HUES48 (cell line): ENCODE measurements around the gene B3GLCT.

ENCODE experiments used
- H3K27ac ChIP-seq: one replicate; pipeline ENCODE4 v1.7.0; 2013; ENCODE audit warnings: low read depth, low read length, inconsistent platforms
- H3K27me3 ChIP-seq: 2 replicates; pipeline ENCODE4 v1.6.1; 2013; ENCODE audit warnings: mild to moderate bottlenecking, low read length; ENCODE audit not compliant: control insufficient read depth, insufficient read depth
- H3K36me3 ChIP-seq: 2 replicates; pipeline ENCODE4 v1.6.1; 2013; ENCODE audit warnings: low read length; ENCODE audit not compliant: control insufficient read depth, insufficient read depth
- H3K4me1 ChIP-seq: 2 replicates; pipeline ENCODE4 v1.6.1; 2013; ENCODE audit warnings: mild to moderate bottlenecking, low read length; ENCODE audit not compliant: control insufficient read depth, insufficient read depth
- H3K4me3 ChIP-seq: 2 replicates; pipeline ENCODE4 v1.5.1; 2013; ENCODE audit warnings: mild to moderate bottlenecking, low read depth, low read length
- H3K9ac ChIP-seq: 2 replicates; pipeline ENCODE4 v1.6.1; 2013; ENCODE audit warnings: mild to moderate bottlenecking, low read depth, low read length, moderate library complexity
- H3K9me3 ChIP-seq: 2 replicates; pipeline ENCODE4 v1.6.1; 2013; ENCODE audit warnings: low read length; ENCODE audit not compliant: control insufficient read depth, insufficient read depth

B3GLCT gene

DNA sequence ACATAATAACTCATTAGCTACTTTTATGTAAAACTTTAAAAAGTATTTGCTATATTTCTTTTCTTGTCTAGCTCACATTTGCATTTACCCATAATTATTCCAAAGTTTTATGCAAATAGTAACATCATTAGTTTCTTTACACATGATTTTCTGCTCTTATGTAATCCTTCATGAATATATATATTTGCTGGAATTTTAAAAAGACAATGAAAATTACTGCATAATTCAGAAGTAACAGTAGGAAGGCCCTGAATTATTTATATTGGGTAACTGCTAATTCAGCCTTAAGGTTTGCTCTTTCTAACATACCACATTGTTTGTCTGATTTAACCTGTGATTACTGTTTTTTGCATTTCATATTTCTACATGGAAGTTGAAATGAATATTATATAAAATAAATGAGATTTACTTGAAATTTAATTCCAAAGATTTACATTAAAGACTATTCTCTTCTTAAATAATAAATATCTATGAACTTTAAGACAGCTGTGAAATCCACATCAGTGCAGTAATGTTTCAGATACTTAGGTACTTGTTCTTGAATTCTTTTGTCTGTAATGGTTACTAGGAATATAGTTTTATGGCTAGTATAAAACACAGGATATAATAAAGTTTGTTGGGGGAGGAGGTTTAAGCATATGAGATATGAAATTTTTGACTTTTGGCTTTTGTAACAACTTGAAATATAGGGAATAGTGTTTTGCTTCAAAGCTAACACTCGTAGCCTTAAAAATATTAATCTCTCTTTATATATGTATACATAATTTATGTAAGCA is 46.0 kb downstream of the B3GLCT start:
- no peak overlapping the region for H3K27ac ChIP-seq
- H3K9me3 ChIP-seq = no peaks in the 10 kb centered on the region
- no peaks in the 10 kb centered on the region for H3K27me3 ChIP-seq
- no peak overlapping the region for H3K9ac ChIP-seq
- no peaks in the 10 kb centered on the region for H3K36me3 ChIP-seq
- H3K4me1 ChIP-seq = no peaks in the 10 kb centered on the region
- H3K4me3 ChIP-seq = no peak overlapping the region

DNA sequence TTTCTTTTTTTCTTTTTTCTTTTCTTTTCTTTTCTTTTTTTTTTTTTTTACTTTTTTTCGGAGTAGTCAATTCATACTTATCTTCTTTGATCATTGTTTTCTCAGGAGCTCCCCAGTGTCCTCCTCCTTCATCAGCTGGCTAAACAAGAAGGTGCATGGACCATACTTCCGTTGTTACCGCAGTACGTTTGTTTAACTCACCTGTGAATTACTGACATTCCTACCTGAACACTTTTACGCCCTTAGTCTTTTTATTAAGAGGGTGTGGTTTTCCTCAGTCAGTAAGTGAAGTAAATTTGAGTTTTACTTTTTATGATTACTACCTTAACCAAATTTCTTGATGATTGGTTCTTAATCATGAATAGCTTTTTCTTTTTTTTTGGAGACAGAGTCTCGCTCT is 47.1 kb downstream of the B3GLCT start:
- H3K9me3 ChIP-seq = no peaks in the 10 kb centered on the region
- no peaks in the 10 kb centered on the region for H3K36me3 ChIP-seq
- no peak overlapping the region for H3K9ac ChIP-seq
- H3K27me3 ChIP-seq = no peaks in the 10 kb centered on the region
- H3K4me3 ChIP-seq = no peak overlapping the region
- H3K4me1 ChIP-seq = no peaks in the 10 kb centered on the region
- H3K27ac ChIP-seq = no peak overlapping the region

DNA sequence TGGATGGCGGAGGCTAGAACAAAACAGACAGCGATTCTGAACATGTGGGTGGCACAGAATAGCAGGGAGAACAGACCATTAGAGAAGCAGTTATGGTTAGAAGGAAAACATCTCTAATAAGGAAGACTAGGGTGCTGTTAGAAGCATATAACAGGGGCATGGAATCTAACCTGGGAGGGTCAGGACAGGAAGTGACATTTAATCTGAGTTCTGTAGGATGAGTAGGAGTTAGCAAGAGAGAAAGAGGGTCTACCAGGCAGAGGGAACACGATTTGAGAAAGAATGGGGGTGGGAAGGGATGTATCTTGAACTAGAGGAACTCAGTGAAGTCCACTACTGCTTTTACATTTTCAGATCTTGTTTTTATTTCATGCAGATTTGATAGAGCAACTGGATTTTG is 48.6 kb downstream of the B3GLCT start:
- Histone ChIP-seq H3K4me3 (no peak overlapping the region), H3K9ac (no peak overlapping the region), H3K9me3 (no peaks in the 10 kb centered on the region), H3K27ac (no peak overlapping the region), H3K27me3 (no peaks in the 10 kb centered on the region), H3K4me1 (no peaks in the 10 kb centered on the region), H3K36me3 (no peaks in the 10 kb centered on the region)

DNA sequence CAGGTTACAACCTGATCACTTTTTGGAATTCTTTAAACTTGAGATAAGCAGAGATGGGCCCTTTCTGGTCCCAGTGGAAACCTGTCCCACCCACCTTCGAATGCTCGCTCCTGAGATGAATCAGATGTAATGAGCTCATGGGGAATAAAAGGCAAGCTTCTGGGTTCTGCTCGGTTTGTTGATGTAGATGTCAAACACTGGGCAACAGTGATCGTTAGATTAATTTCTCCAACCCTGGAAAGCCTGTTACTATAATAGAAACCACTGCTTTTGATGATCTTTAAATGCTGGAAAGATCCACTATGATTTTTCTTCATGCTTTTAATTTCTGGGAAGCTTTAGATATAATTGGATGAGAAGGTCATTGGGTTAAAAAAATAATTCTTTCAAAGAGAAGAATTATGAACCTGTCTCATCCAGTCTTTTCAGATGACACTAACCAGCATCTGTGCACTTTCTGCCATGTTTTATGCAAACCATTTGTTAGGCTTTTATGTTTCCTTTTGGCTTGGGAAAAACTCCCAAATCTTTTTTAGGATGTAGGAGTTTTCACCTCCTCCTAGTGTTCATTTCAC is 49.3 kb downstream of the B3GLCT start:
- no peak overlapping the region for H3K27ac ChIP-seq
- no peaks in the 10 kb centered on the region for H3K36me3 ChIP-seq
- H3K27me3 ChIP-seq = no peaks in the 10 kb centered on the region
- no peak overlapping the region for H3K4me3 ChIP-seq
- no peaks in the 10 kb centered on the region for H3K4me1 ChIP-seq
- H3K9me3 ChIP-seq = no peaks in the 10 kb centered on the region
- H3K9ac ChIP-seq = no peak overlapping the region

DNA sequence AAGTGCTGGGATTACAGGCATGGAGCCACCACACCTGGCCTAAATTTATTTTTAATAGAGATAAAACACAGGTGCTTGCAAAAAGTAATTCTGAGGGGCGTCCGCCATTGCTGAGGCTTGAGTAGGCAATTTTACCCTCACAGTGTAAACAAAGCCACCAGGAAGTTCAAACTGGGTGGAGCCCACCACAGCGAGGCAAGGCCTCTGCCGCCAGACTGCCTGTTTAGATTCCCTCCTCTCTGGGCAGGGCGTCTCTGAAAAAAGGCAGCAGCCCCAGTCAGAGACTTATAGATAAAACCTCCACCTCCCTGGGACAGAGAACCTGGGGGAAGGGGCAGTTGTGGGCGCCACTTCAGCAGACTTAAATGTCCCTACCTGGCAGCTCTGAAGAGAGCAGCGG is 50.7 kb downstream of the B3GLCT start:
- no peak overlapping the region for H3K9ac ChIP-seq
- no peak overlapping the region for H3K27ac ChIP-seq
- H3K4me3 ChIP-seq = no peak overlapping the region
- no peaks in the 10 kb centered on the region for H3K4me1 ChIP-seq
- H3K27me3 ChIP-seq = no peaks in the 10 kb centered on the region
- H3K9me3 ChIP-seq = no peaks in the 10 kb centered on the region
- no peaks in the 10 kb centered on the region for H3K36me3 ChIP-seq

DNA sequence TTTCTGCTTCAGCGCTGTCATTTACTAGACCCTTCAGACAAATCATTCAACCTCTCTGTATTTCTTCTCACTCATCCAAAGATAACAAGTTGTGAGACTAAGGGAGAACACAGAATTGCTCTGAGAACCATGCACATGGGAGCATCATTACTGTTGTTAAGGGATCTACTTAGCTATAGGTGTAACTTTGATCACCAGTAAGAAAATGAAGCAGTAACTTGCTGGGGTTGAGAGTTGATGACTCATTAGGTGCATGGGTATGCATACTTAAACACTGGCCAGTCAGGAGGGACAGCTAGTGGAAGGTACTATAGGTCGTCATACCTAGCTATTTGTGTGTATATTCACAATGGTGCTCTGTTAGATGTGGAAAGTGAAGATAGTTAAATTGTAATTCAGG is 61.5 kb downstream of the B3GLCT start:
- Histone ChIP-seq H3K4me1 (no peaks in the 10 kb centered on the region), H3K36me3 (no peaks in the 10 kb centered on the region), H3K27ac (no peak overlapping the region), H3K9ac (no peak overlapping the region), H3K9me3 (no peaks in the 10 kb centered on the region), H3K27me3 (no peaks in the 10 kb centered on the region), H3K4me3 (no peak overlapping the region)

DNA sequence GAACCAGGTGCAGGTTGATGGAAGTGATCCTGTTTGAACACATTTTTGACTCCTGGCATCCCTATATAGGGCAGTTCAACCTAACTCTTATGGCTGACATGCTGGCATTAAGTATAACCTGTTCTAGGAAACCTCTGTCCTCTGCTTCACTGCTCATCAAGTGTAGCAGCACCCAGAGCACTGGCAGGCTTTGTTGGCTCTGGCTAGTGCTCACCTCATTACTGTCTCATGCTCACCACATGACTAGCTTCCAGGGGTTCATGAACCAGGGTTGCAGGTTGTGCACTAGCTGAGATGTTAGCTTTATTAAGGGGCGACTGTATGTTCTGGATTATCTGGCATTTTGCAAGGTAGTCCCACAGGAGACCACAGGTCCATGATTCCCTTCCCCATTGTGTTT is 63.6 kb downstream of the B3GLCT start:
- H3K9ac ChIP-seq = no peak overlapping the region
- H3K36me3 ChIP-seq = no peaks in the 10 kb centered on the region
- no peak overlapping the region for H3K27ac ChIP-seq
- no peak overlapping the region for H3K4me3 ChIP-seq
- H3K4me1 ChIP-seq = no peaks in the 10 kb centered on the region
- no peaks in the 10 kb centered on the region for H3K9me3 ChIP-seq
- H3K27me3 ChIP-seq = no peaks in the 10 kb centered on the region

DNA sequence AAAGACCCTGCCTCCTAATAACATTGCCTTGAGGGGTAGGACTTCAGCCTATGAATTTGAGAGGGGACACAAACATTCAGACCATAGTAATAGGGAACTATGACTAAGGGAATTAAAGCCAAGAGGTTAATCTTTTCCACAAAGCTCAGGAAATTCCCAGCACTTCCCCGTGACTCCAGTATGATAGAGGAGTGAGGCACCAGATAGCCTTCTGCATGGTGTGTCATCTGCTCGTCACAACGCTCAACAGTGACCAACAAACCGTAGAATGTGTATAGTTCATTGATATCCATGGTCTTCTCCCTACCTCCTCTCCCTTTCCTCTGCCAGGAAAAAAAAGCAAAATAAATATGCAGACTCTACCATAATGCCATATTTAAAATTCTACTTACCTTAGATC is 64.4 kb downstream of the B3GLCT start:
- Histone ChIP-seq H3K4me1 (no peaks in the 10 kb centered on the region), H3K27ac (no peak overlapping the region), H3K36me3 (no peaks in the 10 kb centered on the region), H3K9me3 (no peaks in the 10 kb centered on the region), H3K27me3 (no peaks in the 10 kb centered on the region), H3K9ac (no peak overlapping the region), H3K4me3 (no peak overlapping the region)

DNA sequence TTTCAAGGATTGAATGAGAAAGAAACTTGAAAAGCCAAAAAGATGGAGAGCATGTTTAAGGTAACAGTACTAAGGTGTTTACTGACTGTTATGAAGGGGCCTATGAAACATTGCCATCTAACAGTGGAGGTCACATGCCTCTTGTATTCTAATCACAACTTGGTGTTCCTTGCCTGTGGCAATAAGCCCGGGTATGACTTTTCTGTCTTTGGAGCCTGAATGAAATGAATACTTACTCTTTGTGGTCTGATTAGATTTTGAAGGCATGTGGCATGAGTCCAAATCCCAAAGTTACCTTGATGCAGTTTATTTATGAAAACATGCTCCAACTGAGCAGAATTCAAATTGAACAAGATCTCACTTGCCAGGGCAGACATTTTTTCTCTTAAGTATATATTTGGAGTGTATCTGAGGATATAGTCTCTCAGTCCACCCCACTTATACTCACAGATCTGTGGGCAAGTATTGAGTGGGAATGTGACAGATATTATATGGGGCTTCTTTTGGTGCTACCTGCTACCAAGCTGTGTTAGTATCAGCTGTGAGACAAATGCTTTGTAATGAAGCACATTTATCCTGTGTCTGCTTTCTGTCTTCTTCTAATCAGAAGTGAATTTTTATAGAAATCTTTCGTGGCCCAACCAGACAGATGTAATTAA is 67.5 kb downstream of the B3GLCT start:
- no peaks in the 10 kb centered on the region for H3K4me1 ChIP-seq
- H3K27ac ChIP-seq = no peak overlapping the region
- H3K36me3 ChIP-seq = no peaks in the 10 kb centered on the region
- H3K27me3 ChIP-seq = no peaks in the 10 kb centered on the region
- H3K4me3 ChIP-seq = no peak overlapping the region
- H3K9me3 ChIP-seq = peaks cover 18% of the 10 kb centered on the region
- H3K9ac ChIP-seq = no peak overlapping the region

DNA sequence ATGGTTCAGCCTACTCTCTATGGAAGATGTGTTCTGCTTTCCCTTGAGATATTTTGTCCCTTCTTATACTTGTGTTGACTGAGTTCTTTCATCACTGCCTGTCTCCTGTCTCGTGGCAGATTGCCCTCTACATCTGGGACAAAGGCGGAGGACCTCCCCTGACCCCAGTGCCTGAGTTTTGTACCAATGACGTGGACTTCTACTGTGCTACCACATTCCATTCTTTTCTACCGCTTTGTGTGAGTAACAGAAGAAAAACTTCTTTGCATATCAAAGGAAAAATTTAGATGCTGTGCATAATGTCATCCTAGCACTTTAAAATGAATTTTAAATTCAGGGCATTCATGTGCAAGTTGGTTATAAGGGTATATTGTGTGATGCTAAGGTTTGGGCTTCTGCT is 74.6 kb downstream of the B3GLCT start:
- no peak overlapping the region for H3K9ac ChIP-seq
- peaks cover 30% of the 10 kb centered on the region for H3K9me3 ChIP-seq
- no peak overlapping the region for H3K4me3 ChIP-seq
- no peaks in the 10 kb centered on the region for H3K4me1 ChIP-seq
- no peaks in the 10 kb centered on the region for H3K36me3 ChIP-seq
- no peak overlapping the region for H3K27ac ChIP-seq
- no peaks in the 10 kb centered on the region for H3K27me3 ChIP-seq

DNA sequence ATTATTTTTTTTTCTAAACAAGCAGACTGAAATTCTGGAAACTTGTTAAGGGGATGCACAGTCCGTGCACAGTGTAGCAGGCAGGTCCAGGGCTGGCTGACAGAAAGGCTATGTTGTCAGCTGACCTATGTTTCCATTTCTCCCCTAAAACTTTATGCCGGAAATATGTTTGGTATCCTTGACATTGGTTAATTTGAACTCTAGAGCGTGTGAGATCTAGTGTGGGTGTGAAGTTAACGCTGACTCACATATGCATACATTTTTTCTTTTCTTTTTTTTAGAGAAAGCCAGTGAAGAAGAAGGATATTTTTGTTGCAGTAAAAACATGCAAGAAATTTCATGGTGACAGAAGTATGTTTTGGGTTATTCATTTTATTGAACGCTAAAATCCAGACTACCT is 76.6 kb downstream of the B3GLCT start:
- Histone ChIP-seq H3K9ac (no peak overlapping the region), H3K4me1 (no peaks in the 10 kb centered on the region), H3K27me3 (no peaks in the 10 kb centered on the region), H3K27ac (no peak overlapping the region), H3K4me3 (no peak overlapping the region), H3K36me3 (no peaks in the 10 kb centered on the region), H3K9me3 (peaks cover 15% of the 10 kb centered on the region)
